Measurements from ENCODE around the gene TMEM135.

TMEM135 gene

DNA sequence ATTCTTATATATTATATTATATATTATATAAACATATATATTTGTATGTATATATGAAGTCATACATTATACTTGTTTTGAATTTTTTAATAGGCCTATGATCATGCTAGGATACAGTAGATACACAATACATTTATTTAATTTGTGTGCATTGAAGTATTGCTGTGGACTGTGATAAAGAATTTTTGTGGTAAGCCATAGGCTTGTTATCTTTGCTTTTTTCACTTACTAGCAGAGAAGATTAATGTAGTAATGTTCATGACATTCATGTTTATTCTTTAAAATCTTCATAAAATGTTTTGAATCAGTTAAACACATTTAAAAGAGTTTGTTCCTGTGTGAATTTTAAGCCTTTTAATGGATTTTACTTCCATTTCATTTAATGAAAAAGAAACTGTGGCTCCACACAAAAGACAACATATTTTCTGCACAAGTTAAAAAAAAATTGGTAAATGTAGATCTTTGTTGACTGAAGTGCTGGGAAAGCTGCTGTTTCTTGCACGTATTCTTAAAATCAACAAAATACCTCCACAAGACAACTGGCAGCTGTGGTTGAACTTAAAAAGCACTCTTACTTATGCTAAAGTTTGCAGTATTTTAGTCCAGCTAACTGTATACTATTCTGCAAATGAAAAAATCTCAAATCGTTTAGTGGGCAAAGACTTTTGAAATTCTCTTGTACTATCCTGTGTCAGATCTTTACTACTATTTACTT lies 156.2 kb downstream of the TMEM135 start:
- no peak for DNase-seq

DNA sequence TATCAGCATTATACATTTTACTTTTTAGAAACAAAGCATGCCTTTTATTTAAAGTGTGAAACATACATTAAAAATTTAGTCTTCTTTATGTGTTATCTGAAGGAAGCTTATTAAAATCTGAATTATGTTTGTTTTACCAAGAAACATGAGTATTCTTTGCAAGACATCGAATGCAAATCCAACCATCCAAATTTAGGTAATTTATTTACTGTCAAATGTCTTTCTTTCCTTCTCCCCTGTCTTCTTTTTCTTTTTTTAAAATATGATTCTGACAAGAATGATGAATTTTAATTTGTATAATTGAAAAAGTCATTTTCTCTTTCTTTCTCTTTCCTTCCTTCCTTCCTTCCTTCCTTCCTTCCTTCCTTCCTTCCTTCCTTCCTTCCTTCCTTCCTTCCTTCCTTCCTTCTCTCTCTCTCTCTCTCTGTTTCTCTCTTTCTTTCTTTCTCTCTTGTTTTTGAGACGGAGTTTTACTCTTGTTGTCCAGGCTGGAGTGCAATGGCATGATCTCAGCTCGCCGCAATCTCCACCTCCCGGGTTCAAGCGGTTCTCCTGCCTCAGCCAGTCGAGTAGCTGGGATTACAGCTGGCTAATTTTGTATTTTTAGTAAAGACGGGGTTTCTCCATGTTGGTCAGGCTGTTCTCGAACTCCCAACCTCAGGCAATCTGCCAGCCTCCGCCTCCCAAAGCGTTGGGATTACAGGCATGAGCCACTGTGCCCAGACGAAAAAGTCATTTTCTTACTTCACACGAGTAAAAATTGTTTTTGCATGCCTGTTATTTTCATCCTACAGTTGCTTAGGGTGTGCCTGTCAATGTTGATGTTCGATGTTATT lies 157.5 kb downstream of the TMEM135 start:
- no peak for DNase-seq

DNA sequence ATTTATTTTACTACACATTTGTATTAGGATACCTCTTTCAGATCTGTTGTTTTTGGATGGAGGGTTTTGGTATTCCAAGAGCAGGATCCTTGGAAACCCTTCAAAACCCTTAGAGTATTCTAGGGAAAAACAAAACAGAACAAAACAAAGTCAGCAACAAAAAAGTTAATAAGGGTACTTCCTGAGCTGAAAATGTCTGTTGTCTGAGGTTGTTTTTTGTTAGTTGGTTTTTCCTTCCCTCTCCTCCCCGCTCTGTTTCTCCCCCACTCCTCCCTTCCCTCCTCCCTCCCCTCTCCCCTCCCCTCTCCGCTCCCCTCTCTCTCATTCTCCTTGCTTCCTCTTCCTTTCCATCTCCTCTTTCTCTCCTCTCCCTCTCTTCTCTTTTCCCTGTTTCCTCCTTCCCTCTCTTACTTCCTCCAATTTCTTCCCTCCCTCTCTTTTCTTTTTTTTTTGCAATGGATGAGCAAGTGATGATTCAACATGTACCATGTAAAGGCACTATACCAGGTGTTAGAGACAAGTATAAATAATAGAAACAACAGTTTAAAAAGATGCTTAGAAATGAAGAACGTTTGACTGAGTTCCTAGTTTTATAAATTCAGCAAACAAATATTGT lies 160.6 kb downstream of the TMEM135 start:
- DNase-seq = no peak

- no peak for DNase-seq
These were observed 163.6 kb downstream of the TMEM135 start for GRCh38 chr11:87201376-87201775.

GRCh38 chr11:87203907-87204602 lies 166.3 kb downstream of the TMEM135 start:
- no peak for DNase-seq

- DNase-seq = no peak
These were observed 175.2 kb downstream of the TMEM135 start for GRCh38 chr11:87212891-87213290.

- DNase-seq = no peak
These were observed 175.7 kb downstream of the TMEM135 start for GRCh38 chr11:87213444-87213843.

DNA sequence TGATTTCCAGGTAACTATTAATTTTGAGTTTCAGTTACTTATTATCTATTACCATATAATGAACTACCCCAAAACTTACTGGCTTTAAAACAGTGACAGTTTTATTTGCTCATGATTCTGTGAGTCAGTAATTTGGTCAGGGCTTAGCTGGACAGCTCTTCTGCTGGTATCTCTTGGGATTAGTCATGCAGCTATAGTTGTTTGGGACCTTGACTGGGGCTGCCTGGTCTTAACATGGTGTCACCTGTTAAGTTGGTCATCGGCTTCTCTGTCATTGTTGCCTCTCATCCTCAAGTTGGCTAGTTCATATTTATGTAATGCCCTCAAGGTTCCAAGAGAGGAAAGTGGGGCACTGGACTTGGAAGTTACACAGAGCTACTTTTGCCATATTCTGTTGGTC lies 177.5 kb downstream of the TMEM135 start:
- DNase-seq = no peak

DNA sequence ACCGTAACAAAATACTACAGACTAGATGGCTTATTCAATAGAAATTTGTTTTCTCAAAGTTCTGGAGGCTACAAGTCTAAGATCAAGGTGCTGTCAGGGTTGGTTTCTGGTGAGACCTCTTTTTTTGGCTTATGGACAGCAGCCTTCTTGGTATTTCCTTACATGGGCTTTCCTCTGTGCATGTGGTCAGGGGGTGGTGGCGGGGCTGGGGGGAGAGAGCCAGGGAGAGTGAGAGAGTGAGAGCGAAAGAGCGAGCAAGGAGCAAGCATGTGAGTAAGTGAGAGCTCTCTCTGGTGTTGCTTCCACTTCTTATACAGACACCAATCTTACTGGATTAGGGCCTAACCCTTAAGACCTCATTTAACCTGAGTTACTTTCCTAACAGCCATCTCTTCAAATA lies 181.5 kb downstream of the TMEM135 start:
- no peak for DNase-seq

GRCh38 chr11:87223816-87224215 lies 186.1 kb downstream of the TMEM135 start:
- DNase-seq = no peak

- no peak for DNase-seq
These were observed 186.8 kb downstream of the TMEM135 start for GRCh38 chr11:87224486-87224885.

GRCh38 chr11:87228820-87229219 lies 191.1 kb downstream of the TMEM135 start:
- DNase-seq = no peak

GRCh38 chr11:87230995-87231394 lies 193.3 kb downstream of the TMEM135 start:
- DNase-seq = no peak

- DNase-seq = no peak
These were observed 194.6 kb downstream of the TMEM135 start for GRCh38 chr11:87232320-87232719.

DNA sequence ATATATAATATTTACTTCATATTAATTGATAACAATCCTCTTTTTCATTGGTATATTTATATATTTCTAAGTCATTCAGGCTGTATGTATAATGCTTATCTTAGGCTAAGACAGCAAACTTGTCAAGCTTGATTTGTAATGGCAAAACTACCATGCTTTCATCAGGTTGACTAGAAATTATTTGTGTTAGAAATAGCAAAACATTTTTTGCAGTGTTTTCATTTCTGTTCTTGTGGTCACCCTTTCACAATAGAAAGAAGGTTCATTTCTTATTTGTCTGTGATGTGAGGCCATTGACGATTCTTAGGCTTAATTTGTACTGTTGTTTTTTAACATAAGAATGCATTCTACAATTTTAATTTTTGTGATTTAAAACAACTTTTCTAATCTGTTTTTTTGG lies 197.6 kb downstream of the TMEM135 start:
- DNase-seq = no peak

DNA sequence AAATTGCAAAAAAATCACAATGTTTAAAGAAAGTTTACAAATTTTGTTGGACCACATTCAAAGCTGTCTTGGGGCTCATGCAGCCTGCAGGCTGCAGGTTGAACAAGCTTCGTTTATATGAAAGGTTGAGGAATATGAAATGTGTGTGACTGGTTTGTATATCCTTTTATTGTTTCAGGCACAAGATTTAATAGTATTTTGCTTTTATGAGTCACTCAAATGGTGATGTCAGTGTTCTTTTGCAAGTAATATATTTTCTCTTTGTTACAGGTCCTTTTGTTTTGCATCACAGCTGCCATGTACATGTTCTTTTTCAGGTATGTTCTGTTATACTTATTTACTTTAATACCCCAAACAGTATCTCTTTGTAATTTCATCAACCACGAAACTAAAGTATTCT lies 198.6 kb downstream of the TMEM135 start:
- no peak for DNase-seq

- DNase-seq = no peak
These were observed 201.3 kb downstream of the TMEM135 start for GRCh38 chr11:87239001-87239400.

DNA sequence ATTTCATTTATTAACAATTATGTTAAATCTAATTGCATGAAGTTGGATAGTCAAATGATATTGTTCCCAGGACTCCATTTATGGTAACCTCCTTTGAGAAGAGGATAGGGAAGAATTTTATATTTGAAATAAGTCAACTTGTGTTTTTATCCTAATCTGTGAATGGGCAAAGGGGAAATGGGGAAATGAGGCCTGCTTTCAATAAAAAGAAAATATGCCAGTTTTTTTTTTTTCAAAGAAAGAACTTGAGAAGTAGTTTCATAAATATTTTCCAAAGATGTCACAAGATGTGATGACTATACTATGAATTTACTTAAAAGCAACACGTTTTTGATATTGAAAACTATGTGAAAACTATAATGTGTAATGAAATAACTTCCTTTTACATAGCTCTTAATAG lies 201.8 kb downstream of the TMEM135 start:
- no peak for DNase-seq

DNA sequence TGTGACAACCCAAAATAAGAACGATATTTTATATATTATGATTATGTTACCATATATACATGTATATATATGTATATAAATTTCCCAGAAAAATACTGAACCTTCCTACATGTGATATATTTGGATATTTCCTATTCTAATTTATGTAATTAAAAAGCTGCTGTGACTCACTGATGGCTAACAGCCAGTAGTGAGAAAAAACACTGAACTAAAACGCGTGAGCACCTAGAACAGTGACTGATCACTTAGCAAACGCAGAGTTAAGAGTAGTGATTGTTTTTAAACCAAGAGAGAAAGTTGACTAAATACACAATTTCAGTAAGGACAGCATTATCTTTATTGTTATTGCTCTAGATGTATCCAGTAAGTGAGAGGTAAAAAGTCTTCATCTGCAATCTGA lies 213.8 kb downstream of the TMEM135 start:
- no peak for DNase-seq

DNA sequence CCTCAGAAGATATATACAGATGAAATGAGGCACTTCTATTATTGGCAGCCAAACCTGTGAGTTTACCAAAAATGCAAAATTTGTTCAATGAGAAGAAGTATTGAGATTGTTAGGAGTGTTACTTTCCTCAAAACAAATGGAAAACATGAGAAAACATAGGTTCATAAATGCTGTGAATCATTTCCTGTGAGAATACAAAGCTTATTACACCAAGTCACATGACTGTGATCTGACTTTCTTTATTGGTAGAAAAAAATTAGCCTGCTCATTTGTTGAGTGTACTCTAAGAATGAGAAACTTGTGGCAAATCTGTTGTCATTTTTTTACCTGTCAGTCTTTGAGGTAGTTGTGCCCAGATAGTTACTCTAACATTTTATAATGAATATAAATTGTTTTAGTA lies 215.1 kb downstream of the TMEM135 start:
- no peak for DNase-seq

DNA sequence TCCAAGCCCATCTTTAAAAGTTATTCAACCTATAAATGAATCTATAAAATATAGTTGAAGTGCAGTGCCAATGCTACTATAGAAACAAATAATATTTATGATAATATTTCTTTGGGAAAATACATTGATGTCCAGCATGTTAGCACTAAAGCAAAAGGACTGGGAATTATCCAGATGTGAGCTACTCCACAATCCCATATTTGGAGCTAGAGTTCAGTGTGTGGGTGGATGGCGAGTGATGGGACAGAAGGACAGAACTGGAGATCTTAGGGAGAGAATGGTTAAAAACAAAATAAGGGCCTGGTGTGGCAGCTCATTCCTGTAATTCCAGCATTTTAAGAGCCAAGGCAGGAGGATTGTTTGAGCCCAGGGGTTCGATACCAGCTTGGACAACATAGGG lies 216.8 kb downstream of the TMEM135 start:
- DNase-seq = no peak

GRCh38 chr11:87255589-87255988 lies 217.9 kb downstream of the TMEM135 start:
- no peak for DNase-seq
